ENCODE results near the gene SND1. TPM values are rescaled to one million over a fixed set of nuclear protein-coding genes. Genes with fewer than 3 reads are reported as not detected.

The SND1 gene
- total RNA-seq, 1 experiment from 2014 or later = 274 TPM

DNA sequence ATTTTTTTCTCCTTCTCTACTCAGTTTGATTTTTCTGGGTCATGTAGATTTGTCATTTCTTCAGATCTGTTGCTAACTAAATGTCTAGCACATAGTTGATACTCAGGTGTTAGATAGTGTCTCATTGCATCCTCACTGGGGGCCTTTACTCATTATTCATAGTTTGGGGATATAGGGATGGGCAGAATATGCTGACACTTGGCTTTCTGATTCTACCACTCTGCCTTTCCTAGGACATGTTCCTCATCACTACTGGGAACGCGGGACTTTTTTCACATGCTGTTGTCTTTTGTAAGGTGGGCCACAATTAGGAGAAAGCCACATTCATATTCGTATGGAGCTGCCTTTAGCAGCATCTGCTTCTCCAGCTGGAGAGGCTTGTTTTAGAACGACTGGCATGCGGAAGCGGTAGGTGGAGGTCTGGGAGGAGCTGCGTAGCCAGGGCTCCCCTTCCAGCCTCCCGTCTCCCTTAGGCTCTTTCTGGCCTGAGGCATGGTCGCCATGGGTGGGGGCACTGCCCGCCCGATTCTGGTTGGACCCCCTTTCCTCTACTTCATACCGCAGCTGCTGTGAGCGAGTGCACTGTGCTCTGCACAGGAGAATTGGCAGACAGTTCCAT, 78.8 kb downstream of the SND1 start:
- Histone ChIP-seq H3K9me3 (no peaks in the 10 kb centered on the region), H3K27me3 (replicated peaks; ENCODE audit: control insufficient read depth, insufficient read depth, low read length) (no peaks in the 10 kb centered on the region), H3K36me3 (ENCODE audit: control insufficient read depth, insufficient read depth, low read length) (no peaks in the 10 kb centered on the region; the same call in 1 of the 2 replicates), H3K4me1 (no peaks in the 10 kb centered on the region), H3K4me3 (ENCODE audit: low read depth, low read length) (no peak overlapping the region)
- Mint-ChIP-seq H3K4me1 (ENCODE audit: low read depth, unreplicated experiment) (peaks cover 11% of the 10 kb centered on the region), H3K27me3 (ENCODE audit: insufficient read depth, unreplicated experiment) (no peaks in the 10 kb centered on the region), H3K4me3 (ENCODE audit: unreplicated experiment) (no peak overlapping the region), H3K9me3 (ENCODE audit: unreplicated experiment) (no peaks in the 10 kb centered on the region), H3K27ac (ENCODE audit: unreplicated experiment) (no peak overlapping the region), H3K36me3 (ENCODE audit: insufficient read depth, unreplicated experiment) (peaks cover 50% of the 10 kb centered on the region)
- no TSS peak for BruUV-seq (replicated peaks)
- ChIA-PET CTCF (no interaction called here), POLR2A (no interaction called here)
- intact Hi-C loops (cut with micrococcal nuclease; ENCODE audit: unreplicated experiment) = no loop called here
- DNase-seq = no peak
- TF ChIP-seq CTCF (IDR thresholded peaks at IDR 0.05; ENCODE audit: insufficient read depth in 1 of 2, low read depth in 1 of 2, low read length in 1 of 2, severe bottlenecking in 1 of 2, unreplicated experiment in 1 of 2) = no peak

- Mint-ChIP-seq H3K4me1 (ENCODE audit: low read depth, unreplicated experiment) (peaks cover 11% of the 10 kb centered on the region), H3K4me3 (ENCODE audit: unreplicated experiment) (no peak overlapping the region), H3K36me3 (ENCODE audit: insufficient read depth, unreplicated experiment) (peaks cover 44% of the 10 kb centered on the region), H3K27me3 (ENCODE audit: insufficient read depth, unreplicated experiment) (no peaks in the 10 kb centered on the region), H3K9me3 (ENCODE audit: unreplicated experiment) (no peaks in the 10 kb centered on the region), H3K27ac (ENCODE audit: unreplicated experiment) (peak overlapping the region; percentile 8)
- intact Hi-C loops (cut with micrococcal nuclease; ENCODE audit: unreplicated experiment) = no loop called here
- DNase-seq = peak in 1 of 2 experiments; percentile 8
- H3K9me3 ChIP-seq = no peaks in the 10 kb centered on the region
- no peaks in the 10 kb centered on the region for H3K27me3 ChIP-seq (replicated peaks; ENCODE audit: control insufficient read depth, insufficient read depth, low read length)
- H3K4me3 ChIP-seq (ENCODE audit: low read depth, low read length) = no peak overlapping the region
- TF ChIP-seq CTCF (IDR thresholded peaks at IDR 0.05; ENCODE audit: insufficient read depth in 1 of 2, low read depth in 1 of 2, low read length in 1 of 2, severe bottlenecking in 1 of 2, unreplicated experiment in 1 of 2) = no peak
- POLR2A ChIA-PET = no interaction called here
- BruUV-seq (replicated peaks) = no TSS peak
- CTCF ChIA-PET = no interaction called here
- H3K36me3 ChIP-seq (ENCODE audit: control insufficient read depth, insufficient read depth, low read length) = no peaks in the 10 kb centered on the region; the same call in 1 of the 2 replicates
- no peaks in the 10 kb centered on the region for H3K4me1 ChIP-seq
Measured at GRCh38 chr7:127731431-127732080, 79.6 kb downstream of the SND1 start.

- Mint-ChIP-seq H3K9me3 (ENCODE audit: unreplicated experiment) (no peaks in the 10 kb centered on the region), H3K36me3 (ENCODE audit: insufficient read depth, unreplicated experiment) (peaks cover 49% of the 10 kb centered on the region), H3K27me3 (ENCODE audit: insufficient read depth, unreplicated experiment) (no peaks in the 10 kb centered on the region), H3K4me3 (ENCODE audit: unreplicated experiment) (no peak overlapping the region), H3K4me1 (ENCODE audit: low read depth, unreplicated experiment) (peaks cover 11% of the 10 kb centered on the region), H3K27ac (ENCODE audit: unreplicated experiment) (no peak overlapping the region)
- BruUV-seq (replicated peaks) = no TSS peak
- intact Hi-C loops (cut with micrococcal nuclease; ENCODE audit: unreplicated experiment) = no loop called here
- H3K9me3 ChIP-seq = no peaks in the 10 kb centered on the region
- no peak overlapping the region for H3K4me3 ChIP-seq (ENCODE audit: low read depth, low read length)
- CTCF ChIA-PET = no interaction called here
- H3K4me1 ChIP-seq = no peaks in the 10 kb centered on the region
- no peaks in the 10 kb centered on the region for H3K27me3 ChIP-seq (replicated peaks; ENCODE audit: control insufficient read depth, insufficient read depth, low read length)
- TF ChIP-seq CTCF (IDR thresholded peaks at IDR 0.05; ENCODE audit: insufficient read depth in 1 of 2, low read depth in 1 of 2, low read length in 1 of 2, severe bottlenecking in 1 of 2, unreplicated experiment in 1 of 2) = no peak
- no peaks in the 10 kb centered on the region; the same call in 1 of the 2 replicates for H3K36me3 ChIP-seq (ENCODE audit: control insufficient read depth, insufficient read depth, low read length)
- POLR2A ChIA-PET = no interaction called here
- no peak for DNase-seq
Measured at GRCh38 chr7:127732306-127732705, 80.3 kb downstream of the SND1 start.
